GM23248 (cell line): ENCODE results near the gene REP15.

ENCODE experiments used
- EZH2 ChIP-seq: fragments of 200-600 bp; sonication (generic); IDR thresholded peaks from 2 replicates; pipeline ENCODE4 v1.6.1; 2018; ENCODE audit warnings: antibody characterized with exemption, mild to moderate bottlenecking; ENCODE audit not compliant: insufficient read depth, poor library complexity, severe bottlenecking
- EZH2phosphoT487 ChIP-seq: fragments of 200-600 bp; sonication (generic); IDR thresholded peaks from 2 replicates; pipeline ENCODE4 v1.6.1; 2018; ENCODE audit warnings: antibody characterized with exemption, moderate library complexity, mild to moderate bottlenecking, low read depth; ENCODE audit not compliant: insufficient read depth

- TF ChIP-seq EZH2phosphoT487 = no peak
- TF ChIP-seq EZH2 = no peak
These were observed 36.0 kb downstream of the REP15 start for GRCh38 chr12:27732281-27732680.
